HepG2 (cell line): ENCODE data around the gene TASP1. TPM values are rescaled to one million over a fixed set of nuclear protein-coding genes. Genes with fewer than 3 reads are reported as not detected.

Experiments used
- ATAC-seq: fragments of 200-7000 bp; cut with Tn5 transposase; 3 replicates; pipeline ENCODE4 v1.9.1; 2020; ENCODE audit warnings: mild to moderate bottlenecking, moderate library complexity
- BruUV-seq: library from RNA; stranded (reverse); fragments of 400-500 nt; replicated peaks from 2 replicates; lab custom pipeline; 2021; lab: Mats Ljungman, UMichigan
- CTCF ChIA-PET: fragments of 300-600 bp; formaldehyde crosslinking; extraction: SDS; loops from one replicate; lab custom pipeline; 2021; ENCODE audit warnings: low total read pairs, inconsistent platforms, low intra/inter-chr PET ratio; lab: Yijun Ruan, JAX
- POLR2A ChIA-PET: fragments of 350-600 bp; sonication (Branson Sonifier 250); formaldehyde crosslinking; loops from one replicate; lab custom pipeline; 2020; ENCODE audit warnings: antibody characterized with exemption, inconsistent platforms; lab: Yijun Ruan, JAX
- DNase-seq: peaks from one replicate; pipeline ENCODE4 v3.0.0-alpha.2; 2015; ENCODE audit warnings: low spot score
- FAIRE-seq: peaks from 3 replicates; lab custom pipeline; 2011; peaks lifted over from hg19 to GRCh38; lab: Jason Lieb, UNC
- H2AFZ ChIP-seq: one replicate; pipeline ENCODE4 v1.6.1; 2011; ENCODE audit warnings: low read length, inconsistent platforms
- H3K27ac ChIP-seq: fragments of 300-600 bp; 3 replicates; pipeline ENCODE4 v1.8.0; 2011; ENCODE audit warnings: mixed run types, mild to moderate bottlenecking, mixed read lengths, low read length, inconsistent platforms; ENCODE audit not compliant: insufficient read depth; ENCODE audit errors: extremely low read length
- H3K27me3 ChIP-seq, 2 experiments: fragments of 200-600 bp in 1 of 2; 2 replicates in 1 of 2; 3 replicates in 1 of 2; pipeline versions ENCODE4 v1.6.0 to v1.8.0; 2011; ENCODE audit warnings: low read length in 2 of 2, mild to moderate bottlenecking in 2 of 2, moderate library complexity in 2 of 2, inconsistent platforms in 1 of 2; ENCODE audit not compliant: insufficient read depth in 2 of 2, control insufficient read depth in 1 of 2
- H3K36me3 ChIP-seq, 2 experiments: fragments of 200-600 bp in 1 of 2; replicated peaks in 1 of 2; 2 replicates in 1 of 2; 3 replicates in 1 of 2; pipeline versions ENCODE4 v1.5.1 to v1.8.0; 2011; ENCODE audit warnings: low read length in 2 of 2, inconsistent platforms in 1 of 2; ENCODE audit not compliant: insufficient read depth in 2 of 2, control insufficient read depth in 1 of 2
- H3K4me1 ChIP-seq: 2 replicates; pipeline ENCODE4 v1.5.1; 2012; ENCODE audit warnings: low read length, inconsistent platforms; ENCODE audit not compliant: insufficient read depth
- H3K4me2 ChIP-seq: 2 replicates; pipeline ENCODE4 v1.6.0; 2011; ENCODE audit warnings: low read depth, low read length, inconsistent platforms
- H3K4me3 ChIP-seq, 3 experiments: fragments of 200-600 bp in 1 of 3; sonication (generic), shearing (Covaris generic) in 1 of 3; replicated peaks in 1 of 3; 2 replicates each; pipeline ENCODE4 v1.5.1; 2011 to 2016; ENCODE audit warnings: low read length in 3 of 3, inconsistent platforms in 2 of 3, low read depth in 2 of 3, mild to moderate bottlenecking in 2 of 3, control low read depth in 1 of 3, mixed read lengths in 1 of 3; ENCODE audit not compliant: insufficient read depth in 1 of 3
- H3K79me2 ChIP-seq: one replicate; pipeline ENCODE4 v1.6.1; 2011; ENCODE audit warnings: low read length, inconsistent platforms; ENCODE audit not compliant: insufficient read depth
- H3K9ac ChIP-seq: 2 replicates; pipeline ENCODE4 v1.6.0; 2011; ENCODE audit warnings: mild to moderate bottlenecking, low read depth, low read length, inconsistent platforms; ENCODE audit not compliant: insufficient read depth
- H3K9me3 ChIP-seq: 2 replicates; pipeline ENCODE4 v1.5.1; 2012; ENCODE audit warnings: mild to moderate bottlenecking, low read length
- H4K20me1 ChIP-seq: 2 replicates; pipeline ENCODE4 v1.6.0; 2011; ENCODE audit warnings: inconsistent platforms, mild to moderate bottlenecking, low read length, moderate library complexity; ENCODE audit not compliant: insufficient read depth
- CENPT ChIP-seq: sonication (generic); formaldehyde crosslinking; IDR thresholded peaks from 2 replicates; pipeline ENCODE4 v1.8.0; 2022; ENCODE audit warnings: low read depth, mild to moderate bottlenecking, moderate library complexity, missing genetic modification reagents
- EED ChIP-seq: sonication (generic); formaldehyde crosslinking; IDR thresholded peaks from 2 replicates; pipeline ENCODE4 v1.5.0; 2020; ENCODE audit warnings: mild to moderate bottlenecking, missing genetic modification reagents
- TBX2 ChIP-seq: sonication (generic); formaldehyde crosslinking; IDR thresholded peaks from 2 replicates; pipeline ENCODE4 v1.5.0; 2020; ENCODE audit warnings: missing genetic modification reagents, mild to moderate bottlenecking, borderline replicate concordance
- ZNF205 ChIP-seq: IDR thresholded peaks from 2 replicates; pipeline ENCODE4 v1.6.1; 2018; ENCODE audit warnings: missing biosample characterization, missing genetic modification reagents
- ZNF350 ChIP-seq: sonication (generic); formaldehyde crosslinking; IDR thresholded peaks from 2 replicates; pipeline ENCODE4 v1.4.0; 2020; ENCODE audit warnings: mild to moderate bottlenecking, low read depth, missing genetic modification reagents, borderline replicate concordance
- WGBS: methylation state at CpG from one replicate; pipeline ENCODE4 v1.1.6; 2017; ENCODE audit warnings: low lambda C conversion rate; 5-methylcytosine and 5-hydroxymethylcytosine counted together
- in situ Hi-C: cut with HindIII; loops from 2 replicates; pipeline ENCODE4 v1.10.0; 2017; ENCODE audit warnings: low pct_unique_long_range_greater_than_20kb; ENCODE audit not compliant: extremely low pct_ligation_motif_present
- intact Hi-C: fragments of 100-400 bp; cut with micrococcal nuclease; formaldehyde crosslinking; loops from one replicate; pipeline ENCODE4 v1.10.0; 2022; ENCODE audit not compliant: unreplicated experiment
- polyA plus RNA-seq, 8 experiments: library from polyadenylated mRNA; depleted of rRNA in 3 of 8; stranded (reverse) in 7 of 8; unstranded in 1 of 8; fragments of >200 nt; fragmentation: Illumina TruSeq in 4 of 8; extraction: Trizol in 4 of 8; gene quantifications; 2 replicates each; pipeline versions ENCODE4 v1.2.1 to v1.2.3, GENCODE V29; 2011 to 2016; ENCODE audit warnings: low read depth in 4 of 8, missing spikeins in 1 of 8, mixed read lengths in 1 of 8; ENCODE audit not compliant: insufficient read depth in 1 of 8
- total RNA-seq, 5 experiments: library from RNA; depleted of rRNA; stranded (reverse); fragments of >200 nt; fragmentation: Illumina TruSeq; extraction: Trizol; gene quantifications; 2 replicates each; pipeline ENCODE4 v1.2.3, GENCODE V29; 2016; ENCODE audit warnings: low read depth in 1 of 5
- TF ChIP-seq, protein P1 (sequence below): IDR thresholded peaks from 2 replicates; pipeline ENCODE4 v1.6.1; 2016; ENCODE audit warnings: control low read depth
- TF ChIP-seq, protein P2 (sequence below): sonication (generic); formaldehyde crosslinking; IDR thresholded peaks from 2 replicates; pipeline ENCODE4 v1.4.0; 2020; ENCODE audit warnings: low read depth, missing genetic modification reagents

TASP1 gene
- total and polyA plus RNA-seq, 2 of the 13 experiments (the other 11 are each of a cell fraction or from before 2014, with no cell fraction given) = 10.0 to 25.2 TPM

DNA sequence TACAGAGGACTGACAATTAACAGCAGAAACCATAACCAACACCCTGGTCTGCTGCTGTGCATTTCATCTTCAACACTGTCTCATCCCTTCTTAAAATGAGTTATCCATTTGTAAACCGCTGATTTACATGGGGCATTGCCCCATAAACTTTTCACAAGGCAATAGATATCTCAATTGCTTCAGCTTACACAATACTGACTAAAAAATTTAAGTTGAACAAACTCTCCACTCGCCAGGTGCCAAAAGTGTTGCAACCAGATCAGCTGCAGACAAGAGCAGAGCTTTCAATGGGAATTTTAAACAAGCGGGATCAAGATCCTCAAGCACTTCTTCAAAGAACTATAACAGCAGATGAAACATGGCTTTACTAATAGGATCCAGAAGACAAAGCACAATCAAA, 183.0 kb downstream of the TASP1 start:
- no peaks in the 10 kb centered on the region for H3K79me2 ChIP-seq
- ATAC-seq = no peak
- H3K36me3 ChIP-seq = no peaks in the 10 kb centered on the region; a peak in 1 of 5 replicates
- ChIA-PET POLR2A (no interaction called here), CTCF (no interaction called here)
- H3K9me3 ChIP-seq = no peaks in the 10 kb centered on the region
- BruUV-seq = no TSS peak
- H3K27me3 ChIP-seq = no peaks in the 10 kb centered on the region
- FAIRE-seq = no peak
- H3K27ac ChIP-seq = no peak overlapping the region
- no peak overlapping the region for H3K4me3 ChIP-seq
- H3K4me1 ChIP-seq = peaks cover 37% of the 10 kb centered on the region
- peak; percentile 16; the same call in 1 of the 2 replicates for TF ChIP-seq TBX2 (CRISPR knock-in tag)
- no peak for TF ChIP-seq ZNF350 (CRISPR knock-in tag)
- TF ChIP-seq EED (CRISPR knock-in tag) = no peak
- no peak for TF ChIP-seq ZNF205 (CRISPR knock-in tag)
- TF ChIP-seq CENPT (CRISPR knock-in tag) = no peak
- TF ChIP-seq, protein P1, sequence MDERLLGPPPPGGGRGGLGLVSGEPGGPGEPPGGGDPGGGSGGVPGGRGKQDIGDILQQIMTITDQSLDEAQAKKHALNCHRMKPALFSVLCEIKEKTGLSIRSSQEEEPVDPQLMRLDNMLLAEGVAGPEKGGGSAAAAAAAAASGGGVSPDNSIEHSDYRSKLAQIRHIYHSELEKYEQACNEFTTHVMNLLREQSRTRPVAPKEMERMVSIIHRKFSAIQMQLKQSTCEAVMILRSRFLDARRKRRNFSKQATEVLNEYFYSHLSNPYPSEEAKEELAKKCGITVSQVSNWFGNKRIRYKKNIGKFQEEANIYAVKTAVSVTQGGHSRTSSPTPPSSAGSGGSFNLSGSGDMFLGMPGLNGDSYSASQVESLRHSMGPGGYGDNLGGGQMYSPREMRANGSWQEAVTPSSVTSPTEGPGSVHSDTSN (CRISPR knock-in tag) = no peak
- TF ChIP-seq, protein P2, sequence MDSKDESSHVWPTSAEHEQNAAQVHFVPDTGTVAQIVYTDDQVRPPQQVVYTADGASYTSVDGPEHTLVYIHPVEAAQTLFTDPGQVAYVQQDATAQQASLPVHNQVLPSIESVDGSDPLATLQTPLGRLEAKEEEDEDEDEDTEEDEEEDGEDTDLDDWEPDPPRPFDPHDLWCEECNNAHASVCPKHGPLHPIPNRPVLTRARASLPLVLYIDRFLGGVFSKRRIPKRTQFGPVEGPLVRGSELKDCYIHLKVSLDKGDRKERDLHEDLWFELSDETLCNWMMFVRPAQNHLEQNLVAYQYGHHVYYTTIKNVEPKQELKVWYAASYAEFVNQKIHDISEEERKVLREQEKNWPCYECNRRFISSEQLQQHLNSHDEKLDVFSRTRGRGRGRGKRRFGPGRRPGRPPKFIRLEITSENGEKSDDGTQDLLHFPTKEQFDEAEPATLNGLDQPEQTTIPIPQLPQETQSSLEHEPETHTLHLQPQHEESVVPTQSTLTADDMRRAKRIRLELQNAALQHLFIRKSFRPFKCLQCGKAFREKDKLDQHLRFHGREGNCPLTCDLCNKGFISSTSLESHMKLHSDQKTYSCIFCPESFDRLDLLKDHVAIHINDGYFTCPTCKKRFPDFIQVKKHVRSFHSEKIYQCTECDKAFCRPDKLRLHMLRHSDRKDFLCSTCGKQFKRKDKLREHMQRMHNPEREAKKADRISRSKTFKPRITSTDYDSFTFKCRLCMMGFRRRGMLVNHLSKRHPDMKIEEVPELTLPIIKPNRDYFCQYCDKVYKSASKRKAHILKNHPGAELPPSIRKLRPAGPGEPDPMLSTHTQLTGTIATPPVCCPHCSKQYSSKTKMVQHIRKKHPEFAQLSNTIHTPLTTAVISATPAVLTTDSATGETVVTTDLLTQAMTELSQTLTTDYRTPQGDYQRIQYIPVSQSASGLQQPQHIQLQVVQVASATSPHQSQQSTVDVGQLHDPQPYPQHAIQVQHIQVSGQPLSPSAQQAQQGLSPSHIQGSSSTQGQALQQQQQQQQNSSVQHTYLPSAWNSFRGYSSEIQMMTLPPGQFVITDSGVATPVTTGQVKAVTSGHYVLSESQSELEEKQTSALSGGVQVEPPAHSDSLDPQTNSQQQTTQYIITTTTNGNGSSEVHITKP (CRISPR knock-in tag) = no peak
- H2AFZ ChIP-seq = no peak overlapping the region
- no peak overlapping the region for H3K4me2 ChIP-seq
- no peaks in the 10 kb centered on the region for H4K20me1 ChIP-seq
- in situ Hi-C loops (no loop called here), intact Hi-C loops (loop anchor here (5.0 kb wide), 2 partner anchors 33 to 317 kb away; no protein-coding TSS in a partner anchor)
- 62% methylated on average over 3 of the region's 3 CpGs for WGBS
- no peak overlapping the region for H3K9ac ChIP-seq
- DNase-seq = peak; percentile 15
